IMR-90 (cell line): ENCODE results near the gene MTA3. TPM values are rescaled to one million over a fixed set of nuclear protein-coding genes. Genes with fewer than 3 reads are reported as not detected.

Experiments
- ATAC-seq: fragments of 200-7000 bp; cut with Tn5 transposase; 2 replicates; pipeline ENCODE4 v1.9.1; 2020; ENCODE audit warnings: low read depth, mild to moderate bottlenecking, moderate library complexity
- BruUV-seq: library from RNA; stranded (reverse); fragments of 400-500 nt; replicated peaks from 2 replicates; lab custom pipeline; 2021; lab: Mats Ljungman, UMichigan
- CTCF ChIA-PET: fragments of 300-600 bp; formaldehyde crosslinking; extraction: SDS; loops from one replicate; lab custom pipeline; 2021; ENCODE audit warnings: antibody characterized with exemption; lab: Yijun Ruan, JAX
- POLR2A ChIA-PET: fragments of 300-600 bp; sonication (Branson Sonifier 250); formaldehyde crosslinking; loops from one replicate; lab custom pipeline; 2022; ENCODE audit warnings: antibody characterized with exemption; ENCODE audit not compliant: unreplicated experiment; lab: Charles Lee
- DNase-seq: peaks from one replicate; pipeline ENCODE4 v3.0.0; 2013
- H2AFZ ChIP-seq: replicated peaks from 2 replicates; pipeline ENCODE3; 2013; ENCODE audit warnings: low read length, mild to moderate bottlenecking; ENCODE audit not compliant: poor library complexity
- H2AK5ac ChIP-seq: 2 replicates; pipeline ENCODE4 v1.6.1; 2013; ENCODE audit warnings: low read depth, low read length, inconsistent platforms
- H2AK9ac ChIP-seq: replicated peaks from 2 replicates; pipeline ENCODE3; 2013; ENCODE audit warnings: mild to moderate bottlenecking, low read depth, low read length, moderate library complexity; ENCODE audit not compliant: poor library complexity
- H2BK120ac ChIP-seq: 2 replicates; pipeline ENCODE4 v1.6.1; 2013; ENCODE audit warnings: low read depth, low read length, inconsistent platforms
- H2BK15ac ChIP-seq: 3 replicates; pipeline ENCODE4 v1.6.1; 2013; ENCODE audit warnings: low read depth, low read length, inconsistent platforms
- H2BK20ac ChIP-seq: 2 replicates; pipeline ENCODE4 v1.6.1; 2013; ENCODE audit warnings: low read depth, mild to moderate bottlenecking, inconsistent platforms, low read length, moderate library complexity
- H2BK5ac ChIP-seq: 2 replicates; pipeline ENCODE4 v1.6.1; 2013; ENCODE audit warnings: mild to moderate bottlenecking, low read depth, low read length, inconsistent platforms; ENCODE audit not compliant: poor library complexity, severe bottlenecking
- H3K14ac ChIP-seq: replicated peaks from 2 replicates; pipeline ENCODE4 v1.6.1; 2013; ENCODE audit warnings: low read depth, low read length, inconsistent platforms
- H3K18ac ChIP-seq: 2 replicates; pipeline ENCODE4 v1.6.1; 2013; ENCODE audit warnings: low read depth, low read length, control low read depth
- H3K23ac ChIP-seq: 2 replicates; pipeline ENCODE4 v1.6.1; 2013; ENCODE audit warnings: low read depth, low read length, inconsistent platforms
- H3K27ac ChIP-seq: 2 replicates; pipeline ENCODE4 v1.5.1; 2013; ENCODE audit warnings: mild to moderate bottlenecking, control low read depth, low read length; ENCODE audit not compliant: insufficient read depth
- H3K27me3 ChIP-seq: 2 replicates; pipeline ENCODE4 v1.6.1; 2013; ENCODE audit warnings: low read length; ENCODE audit not compliant: control insufficient read depth, insufficient read depth
- H3K36me3 ChIP-seq: 2 replicates; pipeline ENCODE4 v1.6.1; 2013; ENCODE audit warnings: low read length, mixed read lengths; ENCODE audit not compliant: control insufficient read depth, insufficient read depth
- H3K4ac ChIP-seq: 2 replicates; pipeline ENCODE4 v1.6.1; 2013; ENCODE audit warnings: low read depth, low read length, inconsistent platforms
- H3K4me1 ChIP-seq: 2 replicates; pipeline ENCODE4 v1.6.1; 2013; ENCODE audit warnings: low read length, mixed read lengths; ENCODE audit not compliant: control insufficient read depth, insufficient read depth
- H3K4me2 ChIP-seq: 2 replicates; pipeline ENCODE4 v1.6.1; 2013; ENCODE audit warnings: low read depth, mild to moderate bottlenecking, control low read depth, low read length, moderate library complexity
- H3K4me3 ChIP-seq: 2 replicates; pipeline ENCODE4 v1.5.1; 2013; ENCODE audit warnings: low read depth, mild to moderate bottlenecking, control low read depth, low read length, moderate library complexity; ENCODE audit not compliant: insufficient read depth
- H3K56ac ChIP-seq: 2 replicates; pipeline ENCODE4 v1.6.1; 2013; ENCODE audit warnings: low read length, inconsistent platforms; ENCODE audit not compliant: insufficient read depth; ENCODE audit errors: extremely low read depth
- H3K79me1 ChIP-seq, 2 experiments: 2 replicates each; pipeline ENCODE4 v1.6.1; 2013; ENCODE audit warnings: low read length in 2 of 2, inconsistent platforms in 1 of 2, low read depth in 1 of 2
- H3K9ac ChIP-seq: 2 replicates; pipeline ENCODE4 v1.6.1; 2013; ENCODE audit warnings: low read depth, low read length, control low read depth
- H3K9me1 ChIP-seq: 2 replicates; pipeline ENCODE4 v1.6.1; 2013; ENCODE audit warnings: low read length, inconsistent platforms; ENCODE audit not compliant: insufficient read depth
- H3K9me3 ChIP-seq: 2 replicates; pipeline ENCODE4 v1.6.1; 2013; ENCODE audit warnings: low read length; ENCODE audit not compliant: control insufficient read depth, insufficient read depth
- H4K20me1 ChIP-seq: 2 replicates; pipeline ENCODE4 v1.6.1; 2013; ENCODE audit warnings: low read length, inconsistent platforms; ENCODE audit not compliant: insufficient read depth
- H4K5ac ChIP-seq: 2 replicates; pipeline ENCODE4 v1.6.1; 2013; ENCODE audit warnings: mild to moderate bottlenecking, low read depth, low read length, control low read depth
- H4K8ac ChIP-seq, 2 experiments: 2 replicates each; pipeline ENCODE4 v1.6.1; 2013; ENCODE audit warnings: low read depth in 2 of 2, low read length in 2 of 2, control low read depth in 1 of 2, inconsistent platforms in 1 of 2
- H4K91ac ChIP-seq: 2 replicates; pipeline ENCODE4 v1.6.1; 2013; ENCODE audit warnings: low read depth, low read length, inconsistent platforms; ENCODE audit not compliant: insufficient read depth
- BHLHE40 ChIP-seq: fragments of 150-350 bp; IDR thresholded peaks from 2 replicates; pipeline ENCODE4 v1.6.1; 2016; ENCODE audit warnings: mild to moderate bottlenecking, low read depth, low read length
- CEBPB ChIP-seq: IDR thresholded peaks from 2 replicates; pipeline ENCODE4 v1.6.1; 2012; ENCODE audit warnings: low read depth, low read length, improper control_type of control experiment
- CHD1 ChIP-seq: IDR thresholded peaks from 2 replicates; pipeline ENCODE4 v1.6.1; 2012; ENCODE audit warnings: low read depth, low read length, improper control_type of control experiment
- ELK1 ChIP-seq: fragments of 150-350 bp; IDR thresholded peaks from 2 replicates; pipeline ENCODE4 v1.6.1; 2016; ENCODE audit warnings: low read depth, mild to moderate bottlenecking, low read length, moderate library complexity, borderline replicate concordance
- FOS ChIP-seq: fragments of 150-350 bp; IDR thresholded peaks from 2 replicates; pipeline ENCODE4 v1.6.1; 2016; ENCODE audit warnings: low read depth, low read length
- MAFK ChIP-seq: IDR thresholded peaks from 2 replicates; pipeline ENCODE4 v1.6.1; 2012; ENCODE audit warnings: low read depth, low read length, improper control_type of control experiment
- MAZ ChIP-seq: IDR thresholded peaks from 2 replicates; pipeline ENCODE4 v1.6.1; 2012; ENCODE audit warnings: low read depth, mild to moderate bottlenecking, low read length, improper control_type of control experiment, moderate library complexity, borderline replicate concordance
- MXI1 ChIP-seq: IDR thresholded peaks from 2 replicates; pipeline ENCODE4 v1.6.1; 2012; ENCODE audit warnings: low read depth, mild to moderate bottlenecking, low read length, moderate library complexity, borderline replicate concordance
- NFE2L2 ChIP-seq: fragments of 150-350 bp; IDR thresholded peaks from 2 replicates; pipeline ENCODE4 v1.6.1; 2016; ENCODE audit warnings: low read depth, mild to moderate bottlenecking, low read length
- POLR2A ChIP-seq: IDR thresholded peaks from 2 replicates; pipeline ENCODE4 v1.6.1; 2012; ENCODE audit warnings: mild to moderate bottlenecking, low read depth, low read length
- RAD21 ChIP-seq: IDR thresholded peaks from 2 replicates; pipeline ENCODE4 v1.6.1; 2012; ENCODE audit warnings: low read length, improper control_type of control experiment
- RCOR1 ChIP-seq: IDR thresholded peaks from 2 replicates; pipeline ENCODE4 v1.6.1; 2012; ENCODE audit warnings: mild to moderate bottlenecking, low read length, improper control_type of control experiment; ENCODE audit not compliant: insufficient replicate concordance
- RFX5 ChIP-seq: IDR thresholded peaks from 2 replicates; pipeline ENCODE4 v1.8.0; 2012; ENCODE audit warnings: low read depth, mild to moderate bottlenecking, low read length, moderate library complexity
- SMC3 ChIP-seq: fragments of 150-350 bp; IDR thresholded peaks from 2 replicates; pipeline ENCODE4 v1.6.1; 2016; ENCODE audit warnings: low read depth, mild to moderate bottlenecking, antibody characterized with exemption, low read length, moderate library complexity
- USF2 ChIP-seq: fragments of 150-350 bp; IDR thresholded peaks from 2 replicates; pipeline ENCODE4 v1.6.1; 2017; ENCODE audit warnings: mild to moderate bottlenecking, antibody characterized with exemption, low read length, low read depth
- WGBS, 2 experiments: methylation state at CpG; one replicate each; pipeline versions ENCODE4 v1.1.5 to v1.1.7; 2013; ENCODE audit warnings: missing lambda C conversion rate in 2 of 2; ENCODE audit not compliant: insufficient read length in 1 of 2; ENCODE audit errors: extremely low coverage in 2 of 2; 5-methylcytosine and 5-hydroxymethylcytosine counted together
- dilution Hi-C: fragments of 300-500 bp; cut with HindIII; formaldehyde crosslinking; loops from one replicate; pipeline ENCODE4 v1.14.3; 2018; ENCODE audit warnings: low sequenced_read_pairs; ENCODE audit not compliant: unreplicated experiment
- in situ Hi-C: fragments of 300-500 bp; cut with MboI; formaldehyde crosslinking; loops from 3 replicates; pipeline ENCODE4 v1.14.3; 2019; ENCODE audit warnings: low sequenced_read_pairs, inconsistent platforms, mixed read lengths
- intact Hi-C: fragments of 100-400 bp; cut with micrococcal nuclease; formaldehyde crosslinking; loops from 2 replicates; pipeline ENCODE4 v1.10.0; 2022
- polyA plus RNA-seq, 3 experiments: library from polyadenylated mRNA; depleted of rRNA; stranded (reverse); fragments of >200 nt; gene quantifications; 2 replicates each; pipeline ENCODE4 v1.2.3, GENCODE V29; 2012; ENCODE audit warnings: low replicate concordance in 1 of 3
- total RNA-seq: library from RNA; depleted of rRNA; stranded (reverse); fragments of >200 nt; gene quantifications from 2 replicates; pipeline ENCODE4 v1.2.3, GENCODE V29; 2012
- TF ChIP-seq, protein P1 (sequence below): conservative IDR thresholded peaks from 2 replicates; pipeline ENCODE4 v1.5.1; 2012; ENCODE audit warnings: mild to moderate bottlenecking, low read depth, low read length, improper control_type of control experiment

Gene MTA3
- total and polyA plus RNA-seq, 2 of the 4 experiments (the other 2 are of a cell fraction), result 31.9 to 34.3 TPM

DNA sequence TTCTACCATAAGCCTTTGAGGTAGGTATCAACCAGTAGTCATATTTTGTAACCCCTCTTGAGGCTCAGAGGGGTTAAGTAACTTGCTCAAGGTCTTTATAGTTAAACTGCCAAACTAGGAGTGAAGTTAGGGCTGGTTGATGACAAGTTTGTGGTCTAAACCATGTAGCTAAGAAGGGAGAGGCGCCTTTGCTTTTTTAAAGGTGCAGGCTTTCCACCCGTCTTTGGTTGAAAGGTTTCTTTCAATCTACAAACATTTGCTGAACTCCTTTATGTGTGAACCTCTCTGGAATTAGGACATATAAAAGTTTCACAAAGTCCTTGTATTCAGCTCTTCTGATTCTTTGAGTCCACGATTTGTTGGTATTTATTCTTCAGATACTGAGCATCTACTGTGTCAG is 2.4 kb upstream of the MTA3 start:
- Histone ChIP-seq H4K91ac (no peak overlapping the region), H2AK5ac (no peak overlapping the region), H3K4me3 (no peak overlapping the region), H3K9ac (no peak overlapping the region), H4K20me1 (no peaks in the 10 kb centered on the region), H2BK5ac (no peak overlapping the region), H4K8ac (no peak overlapping the region), H3K27ac (no peak overlapping the region), H3K79me1 (peaks cover 0 to 17% of the 10 kb centered on the region in 2 experiments), H3K4me1 (peaks cover 11% of the 10 kb centered on the region), H2BK20ac (no peak overlapping the region), H3K56ac (no peak overlapping the region), H2AK9ac (no peak overlapping the region), H2BK120ac (no peak overlapping the region), H3K9me1 (peaks cover 5% of the 10 kb centered on the region; the same call in 1 of the 2 replicates), H3K18ac (no peak overlapping the region), H3K4me2 (no peak overlapping the region), H3K23ac (no peak overlapping the region), H3K4ac (no peak overlapping the region), H3K9me3 (no peaks in the 10 kb centered on the region), H2AFZ (no peak overlapping the region), H3K36me3 (peaks cover 1% of the 10 kb centered on the region; the same call in 1 of the 2 replicates), H3K14ac (no peak overlapping the region), H4K5ac (no peak overlapping the region), H3K27me3 (peaks cover 9% of the 10 kb centered on the region), H2BK15ac (no peak overlapping the region)
- DNase-seq, result no peak
- in situ Hi-C loops (no loop called here), intact Hi-C loops (loop anchor here (5.0 kb wide), 1 partner anchor 69 kb away; no protein-coding TSS in a partner anchor), dilution Hi-C loops (no loop called here)
- ATAC-seq, result no peak
- TF ChIP-seq RCOR1 (no peak), FOS (no peak), POLR2A (no peak), NFE2L2 (no peak), MXI1 (no peak), RAD21 (no peak), BHLHE40 (no peak), ELK1 (no peak), CHD1 (no peak), MAZ (no peak), USF2 (no peak), CEBPB (no peak), SMC3 (no peak), MAFK (no peak), RFX5 (no peak)
- TF ChIP-seq, protein P1, sequence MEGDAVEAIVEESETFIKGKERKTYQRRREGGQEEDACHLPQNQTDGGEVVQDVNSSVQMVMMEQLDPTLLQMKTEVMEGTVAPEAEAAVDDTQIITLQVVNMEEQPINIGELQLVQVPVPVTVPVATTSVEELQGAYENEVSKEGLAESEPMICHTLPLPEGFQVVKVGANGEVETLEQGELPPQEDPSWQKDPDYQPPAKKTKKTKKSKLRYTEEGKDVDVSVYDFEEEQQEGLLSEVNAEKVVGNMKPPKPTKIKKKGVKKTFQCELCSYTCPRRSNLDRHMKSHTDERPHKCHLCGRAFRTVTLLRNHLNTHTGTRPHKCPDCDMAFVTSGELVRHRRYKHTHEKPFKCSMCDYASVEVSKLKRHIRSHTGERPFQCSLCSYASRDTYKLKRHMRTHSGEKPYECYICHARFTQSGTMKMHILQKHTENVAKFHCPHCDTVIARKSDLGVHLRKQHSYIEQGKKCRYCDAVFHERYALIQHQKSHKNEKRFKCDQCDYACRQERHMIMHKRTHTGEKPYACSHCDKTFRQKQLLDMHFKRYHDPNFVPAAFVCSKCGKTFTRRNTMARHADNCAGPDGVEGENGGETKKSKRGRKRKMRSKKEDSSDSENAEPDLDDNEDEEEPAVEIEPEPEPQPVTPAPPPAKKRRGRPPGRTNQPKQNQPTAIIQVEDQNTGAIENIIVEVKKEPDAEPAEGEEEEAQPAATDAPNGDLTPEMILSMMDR, result no peak
- no TSS peak for BruUV-seq
- POLR2A ChIA-PET, result no interaction called here
- CTCF ChIA-PET, result no interaction called here
- no CpG with 5 or more reads among the region's 3 CpGs for WGBS, 2 experiments
